HCT116 (cell line): ENCODE data around the gene FCSK. TPM values are rescaled to one million over a fixed set of nuclear protein-coding genes. Genes with fewer than 3 reads are reported as not detected.

ENCODE experiments used
- ATAC-seq: fragments of 200-7000 bp; cut with Tn5 transposase; 2 replicates; pipeline ENCODE4 v1.9.1; 2020; ENCODE audit warnings: mild to moderate bottlenecking, moderate library complexity
- BruUV-seq: library from RNA; stranded (reverse); fragments of 400-500 nt; replicated peaks from 2 replicates; lab custom pipeline; 2021; lab: Mats Ljungman, UMichigan
- CTCF ChIA-PET: fragments of 300-600 bp; sonication (Branson Sonifier 250); formaldehyde crosslinking; loops from one replicate; lab custom pipeline; 2021; ENCODE audit warnings: antibody characterized with exemption; lab: Charles Lee
- POLR2A ChIA-PET: fragments of 300-600, 350-600 bp; sonication (Branson Sonifier 250); formaldehyde crosslinking; loops from one replicate; lab custom pipeline; 2021; ENCODE audit warnings: antibody characterized with exemption; lab: Charles Lee
- RAD21 ChIA-PET, 2 experiments: fragments of 300-600 bp; sonication (Branson Sonifier 250); formaldehyde crosslinking; loops; one replicate each; lab custom pipeline; 2023; ENCODE audit warnings: low total read pairs in 2 of 2; ENCODE audit not compliant: uncharacterized antibody in 2 of 2, unreplicated experiment in 2 of 2, low non-redundant PET in 1 of 2; lab: Charles Lee
- DNase-seq: peaks from one replicate; pipeline ENCODE4 v3.0.0-alpha.2; 2010; ENCODE audit warnings: low read depth, low spot score
- H2AFZ ChIP-seq: fragments of 200-600 bp; shearing (Covaris generic), sonication (generic); 2 replicates; pipeline ENCODE4 v1.6.1; 2017; ENCODE audit warnings: low read depth, mixed run types, mixed read lengths, antibody characterized with exemption, low read length; ENCODE audit not compliant: poor library complexity, severe bottlenecking
- H3K27ac ChIP-seq: 2 replicates; pipeline ENCODE4 v1.5.1; 2012; ENCODE audit warnings: low read depth, low read length
- H3K27me3 ChIP-seq: fragments of 200-600 bp; sonication (generic); 2 replicates; pipeline ENCODE4 v1.6.1; 2016; ENCODE audit warnings: mixed run types, low read length, mixed read lengths; ENCODE audit not compliant: insufficient read depth
- H3K36me3 ChIP-seq, 2 experiments: fragments of 200-500 bp in 1 of 2; fragments of 200-600 bp in 1 of 2; sonication (Bioruptor generic) in 1 of 2; sonication (generic) in 1 of 2; 2 replicates each; pipeline versions ENCODE4 v1.5.1 to v1.6.1; 2014 to 2016; ENCODE audit warnings: low read length in 2 of 2, inconsistent platforms in 1 of 2, mixed read lengths in 1 of 2, mixed run types in 1 of 2; ENCODE audit not compliant: insufficient read depth in 2 of 2, control insufficient read depth in 1 of 2
- H3K4me1 ChIP-seq, 2 experiments: fragments of 200-600 bp in 1 of 2; sonication (generic) in 1 of 2; 2 replicates each; pipeline versions ENCODE4 v1.5.1 to v1.6.1; 2012 to 2017; ENCODE audit warnings: low read length in 2 of 2, inconsistent platforms in 1 of 2, mild to moderate bottlenecking in 1 of 2, mixed read lengths in 1 of 2, mixed run types in 1 of 2, moderate library complexity in 1 of 2; ENCODE audit not compliant: insufficient read depth in 2 of 2, control insufficient read depth in 1 of 2
- H3K4me2 ChIP-seq: fragments of 200-600 bp; sonication (generic); 2 replicates; pipeline ENCODE4 v1.6.1; 2017; ENCODE audit warnings: mixed run types, low read length, mixed read lengths
- H3K4me3 ChIP-seq, 2 experiments: fragments of 200-600 bp in 1 of 2; sonication (generic) in 1 of 2; replicated peaks in 1 of 2; 2 replicates each; pipeline ENCODE4 v1.5.1; 2011 to 2016; ENCODE audit warnings: low read length in 2 of 2, control low read depth in 1 of 2, low read depth in 1 of 2, mild to moderate bottlenecking in 1 of 2, mixed read lengths in 1 of 2, mixed run types in 1 of 2
- H3K79me2 ChIP-seq: fragments of 200-600 bp; sonication (generic); 2 replicates; pipeline ENCODE4 v1.6.1; 2017; ENCODE audit warnings: mild to moderate bottlenecking, mixed run types, low read length, moderate library complexity, mixed read lengths; ENCODE audit not compliant: insufficient read depth
- H3K9ac ChIP-seq: fragments of 200-600 bp; sonication (generic); 2 replicates; pipeline ENCODE4 v1.6.1; 2016; ENCODE audit warnings: low read length, mixed read lengths
- H3K9me2 ChIP-seq: fragments of 200-600 bp; sonication (generic), shearing (Covaris generic); 2 replicates; pipeline ENCODE4 v1.6.1; 2017; ENCODE audit warnings: mixed run types, mild to moderate bottlenecking, moderate library complexity; ENCODE audit not compliant: insufficient read depth
- H3K9me3 ChIP-seq, 2 experiments: fragments of 200-500 bp in 1 of 2; fragments of 200-600 bp in 1 of 2; sonication (Bioruptor generic) in 1 of 2; sonication (generic) in 1 of 2; 2 replicates each; pipeline ENCODE4 v1.6.1; 2014 to 2017; ENCODE audit warnings: low read length in 2 of 2, mixed read lengths in 2 of 2, inconsistent platforms in 1 of 2, low read depth in 1 of 2, mild to moderate bottlenecking in 1 of 2, mixed run types in 1 of 2, moderate library complexity in 1 of 2; ENCODE audit not compliant: control insufficient read depth in 1 of 2, insufficient read depth in 1 of 2
- H4K20me1 ChIP-seq: fragments of 200-600 bp; sonication (generic), shearing (Covaris generic); 2 replicates; pipeline ENCODE4 v1.6.1; 2017; ENCODE audit warnings: mixed run types, mild to moderate bottlenecking, moderate library complexity; ENCODE audit not compliant: insufficient read depth
- ATF3 ChIP-seq: IDR thresholded peaks from 2 replicates; pipeline ENCODE4 v1.6.1; 2012
- CBX3 ChIP-seq: IDR thresholded peaks from 2 replicates; pipeline ENCODE4 v1.6.1; 2012; ENCODE audit warnings: low read depth
- CEBPB ChIP-seq: IDR thresholded peaks from 2 replicates; pipeline ENCODE4 v1.6.1; 2012; ENCODE audit warnings: low read depth
- EZH2phosphoT487 ChIP-seq: fragments of 200-600 bp; IDR thresholded peaks from 2 replicates; pipeline ENCODE4 v1.6.1; 2018; ENCODE audit warnings: antibody characterized with exemption, borderline replicate concordance
- FOSL1 ChIP-seq: IDR thresholded peaks from 2 replicates; pipeline ENCODE4 v1.6.1; 2012; ENCODE audit warnings: low read depth
- JUND ChIP-seq: IDR thresholded peaks from 2 replicates; pipeline ENCODE4 v1.6.1; 2012
- POLR2A ChIP-seq: IDR thresholded peaks from 2 replicates; pipeline ENCODE4 v1.7.0; 2011; ENCODE audit warnings: borderline replicate concordance; ENCODE audit not compliant: insufficient read depth, insufficient read length; ENCODE audit errors: extremely low read depth
- REST ChIP-seq: IDR thresholded peaks from 2 replicates; pipeline ENCODE4 v1.6.1; 2012; ENCODE audit warnings: low read depth
- SIN3A ChIP-seq: IDR thresholded peaks from 2 replicates; pipeline ENCODE4 v1.6.1; 2012; ENCODE audit warnings: low read depth
- SRF ChIP-seq: IDR thresholded peaks from 2 replicates; pipeline ENCODE4 v1.6.1; 2012; ENCODE audit warnings: low read depth
- TCF7L2 ChIP-seq: IDR thresholded peaks from 2 replicates; pipeline ENCODE4 v1.7.0; 2011; ENCODE audit warnings: borderline replicate concordance, inconsistent platforms; ENCODE audit not compliant: insufficient read depth, insufficient read length; ENCODE audit errors: extremely low read depth
- YY1 ChIP-seq: IDR thresholded peaks from 2 replicates; pipeline ENCODE4 v1.6.1; 2011; ENCODE audit warnings: low read length, low read depth, moderate library complexity, mild to moderate bottlenecking; ENCODE audit not compliant: insufficient replicate concordance; ENCODE audit errors: extremely low read depth
- ZFX ChIP-seq: fragments of 450-650 bp; IDR thresholded peaks from 2 replicates; pipeline ENCODE4 v1.6.1; 2017
- ZNF274 ChIP-seq: fragments of 200-500 bp; sonication (Bioruptor generic); IDR thresholded peaks from 2 replicates; pipeline ENCODE4 v1.6.1; 2014; ENCODE audit warnings: mild to moderate bottlenecking, low read depth, low read length, inconsistent platforms
- intact Hi-C: fragments of 100-400 bp; cut with micrococcal nuclease; formaldehyde crosslinking; loops from 2 replicates; pipeline ENCODE4 v1.10.0; 2022
- total RNA-seq: library from RNA; stranded (reverse); gene quantifications from one replicate; pipeline ENCODE4 v1.2.1, GENCODE V29; 2021; ENCODE audit not compliant: unreplicated experiment
- TF ChIP-seq, protein P1 (sequence below), 3 experiments: fragments of 200-600 bp in 1 of 3; sonication (generic) in 1 of 3; IDR thresholded peaks in 2 of 3; conservative IDR thresholded peaks in 1 of 3; 2 replicates each; pipeline ENCODE4 v1.5.1; 2012 to 2017; ENCODE audit warnings: low read depth in 2 of 3, low read length in 2 of 3, antibody characterized with exemption in 1 of 3, borderline replicate concordance in 1 of 3, control low read depth in 1 of 3, mild to moderate bottlenecking in 1 of 3, mixed read lengths in 1 of 3, mixed run types in 1 of 3, moderate library complexity in 1 of 3; ENCODE audit not compliant: insufficient read depth in 1 of 3

Gene FCSK
- total RNA-seq, 1 experiment from 2014 or later: 17.1 TPM

DNA sequence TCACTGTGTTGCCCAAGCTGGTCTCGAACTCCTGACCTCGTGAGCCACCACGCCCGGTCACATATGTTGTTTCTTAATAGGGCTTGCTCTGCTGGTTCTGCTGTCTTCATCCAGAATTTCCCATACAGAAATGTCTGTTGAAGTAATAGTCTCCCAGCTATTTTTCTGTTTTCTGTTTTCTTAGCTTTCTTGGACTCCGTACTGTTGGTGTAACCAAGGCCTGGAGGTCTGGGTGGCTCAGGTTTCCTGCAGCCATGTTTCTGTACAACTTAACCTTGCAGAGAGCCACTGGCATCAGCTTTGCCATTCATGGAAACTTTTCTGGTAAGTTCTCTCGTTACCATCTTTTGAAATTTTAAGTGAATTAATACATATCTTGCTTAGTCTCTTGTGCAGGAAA lies 72.0 kb downstream of the FCSK start (continued):
- TF ChIP-seq REST: no peak

- ATAC-seq (no peak), DNase-seq (no peak)
- Histone ChIP-seq H3K4me1 (peaks cover 2 to 10% of the 10 kb centered on the region in 2 experiments; a peak in 3 of 4 replicates), H3K79me2 (peaks cover 97% of the 10 kb centered on the region), H3K9me2 (no peaks in the 10 kb centered on the region), H2AFZ (no peak overlapping the region), H3K36me3 (peaks cover 39 to 49% of the 10 kb centered on the region in 2 experiments), H3K27ac (no peak overlapping the region), H3K4me2 (no peak overlapping the region), H4K20me1 (peaks cover 28% of the 10 kb centered on the region; the same call in 1 of the 2 replicates), H3K9me3 (no peaks in the 10 kb centered on the region), H3K9ac (no peak overlapping the region), H3K27me3 (no peaks in the 10 kb centered on the region), H3K4me3 (no peak overlapping the region)
- intact Hi-C loops: loop anchor here (10.0 kb wide), 1 partner anchor 127 kb away; no protein-coding TSS in a partner anchor
- RAD21 ChIA-PET: no interaction called here
- BruUV-seq: no TSS peak
- CTCF ChIA-PET: no interaction called here
- POLR2A ChIA-PET: no interaction called here
- no peak for TF ChIP-seq JUND
- TF ChIP-seq, protein P1, sequence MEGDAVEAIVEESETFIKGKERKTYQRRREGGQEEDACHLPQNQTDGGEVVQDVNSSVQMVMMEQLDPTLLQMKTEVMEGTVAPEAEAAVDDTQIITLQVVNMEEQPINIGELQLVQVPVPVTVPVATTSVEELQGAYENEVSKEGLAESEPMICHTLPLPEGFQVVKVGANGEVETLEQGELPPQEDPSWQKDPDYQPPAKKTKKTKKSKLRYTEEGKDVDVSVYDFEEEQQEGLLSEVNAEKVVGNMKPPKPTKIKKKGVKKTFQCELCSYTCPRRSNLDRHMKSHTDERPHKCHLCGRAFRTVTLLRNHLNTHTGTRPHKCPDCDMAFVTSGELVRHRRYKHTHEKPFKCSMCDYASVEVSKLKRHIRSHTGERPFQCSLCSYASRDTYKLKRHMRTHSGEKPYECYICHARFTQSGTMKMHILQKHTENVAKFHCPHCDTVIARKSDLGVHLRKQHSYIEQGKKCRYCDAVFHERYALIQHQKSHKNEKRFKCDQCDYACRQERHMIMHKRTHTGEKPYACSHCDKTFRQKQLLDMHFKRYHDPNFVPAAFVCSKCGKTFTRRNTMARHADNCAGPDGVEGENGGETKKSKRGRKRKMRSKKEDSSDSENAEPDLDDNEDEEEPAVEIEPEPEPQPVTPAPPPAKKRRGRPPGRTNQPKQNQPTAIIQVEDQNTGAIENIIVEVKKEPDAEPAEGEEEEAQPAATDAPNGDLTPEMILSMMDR (IDR thresholded peaks at IDR 0.05 in 2 of 3, conservative IDR thresholded peaks at IDR 0.05 in 1 of 3; ENCODE audit: borderline replicate concordance in 1 of 3, insufficient read depth in 1 of 3, low read depth in 2 of 3, low read length in 2 of 3): no peak
- no peak for TF ChIP-seq EZH2phosphoT487
- TF ChIP-seq POLR2A: no peak
- TF ChIP-seq REST: no peak
- no peak for TF ChIP-seq ZFX
- TF ChIP-seq ZNF274: no peak
- no peak for TF ChIP-seq FOSL1
- TF ChIP-seq YY1: no peak
- no peak for TF ChIP-seq CEBPB
- no peak for TF ChIP-seq SIN3A
- no peak for TF ChIP-seq CBX3
- TF ChIP-seq SRF: no peak
- TF ChIP-seq TCF7L2: no peak
- TF ChIP-seq ATF3: no peak
These were observed 73.1 kb downstream of the FCSK start for GRCh38 chr16:70527315-70527996.
